DND-41 (cell line): ENCODE data around the gene OVAAL.

Experiments
- ATAC-seq: fragments of 200-7000 bp; cut with Tn5 transposase; 3 replicates; pipeline ENCODE4 v1.9.1; 2021; ENCODE audit warnings: low read depth; ENCODE audit not compliant: insufficient read depth
- DNase-seq: peaks from one replicate; pipeline ENCODE4 v3.0.0-alpha.2; 2020
- H2AFZ ChIP-seq: 2 replicates; pipeline ENCODE4 v1.6.0; 2012; ENCODE audit warnings: low read depth, low read length
- H3K27ac ChIP-seq: 2 replicates; pipeline ENCODE4 v1.5.1; 2012; ENCODE audit warnings: low read length, inconsistent platforms
- H3K27me3 ChIP-seq: fragments of 200-600 bp; sonication (generic); 2 replicates; pipeline ENCODE4 v1.6.0; 2012; ENCODE audit warnings: low read length, mild to moderate bottlenecking, inconsistent platforms; ENCODE audit not compliant: insufficient read depth, poor library complexity
- H3K36me3 ChIP-seq: 2 replicates; pipeline ENCODE4 v1.5.1; 2012; ENCODE audit warnings: low read length, inconsistent platforms; ENCODE audit not compliant: insufficient read depth
- H3K4me1 ChIP-seq: 2 replicates; pipeline ENCODE4 v1.5.1; 2012; ENCODE audit warnings: mild to moderate bottlenecking, low read length; ENCODE audit not compliant: insufficient read depth
- H3K4me2 ChIP-seq: 2 replicates; pipeline ENCODE4 v1.6.0; 2012; ENCODE audit warnings: mild to moderate bottlenecking, moderate library complexity, low read length, inconsistent platforms; ENCODE audit not compliant: insufficient read depth
- H3K4me3 ChIP-seq, 2 experiments: fragments of 200-600 bp in 1 of 2; shearing (Covaris generic) in 1 of 2; 2 replicates each; pipeline ENCODE4 v1.5.1; 2012 to 2016; ENCODE audit warnings: inconsistent platforms in 2 of 2, low read length in 2 of 2, mild to moderate bottlenecking in 2 of 2, low read depth in 1 of 2, moderate library complexity in 1 of 2
- H3K79me2 ChIP-seq: 2 replicates; pipeline ENCODE4 v1.6.0; 2012; ENCODE audit warnings: low read length, inconsistent platforms; ENCODE audit not compliant: insufficient read depth
- H3K9ac ChIP-seq: 2 replicates; pipeline ENCODE4 v1.6.0; 2012; ENCODE audit warnings: low read depth, mild to moderate bottlenecking, inconsistent platforms, low read length, moderate library complexity
- H3K9me3 ChIP-seq: 2 replicates; pipeline ENCODE4 v1.5.1; 2012; ENCODE audit warnings: low read length, moderate library complexity, mild to moderate bottlenecking, inconsistent platforms; ENCODE audit not compliant: insufficient read depth, severe bottlenecking
- H4K20me1 ChIP-seq: 2 replicates; pipeline ENCODE4 v1.6.0; 2012; ENCODE audit warnings: low read length; ENCODE audit not compliant: insufficient read depth
- CTCF ChIP-seq: IDR thresholded peaks from 2 replicates; pipeline ENCODE4 v1.5.1; 2012; ENCODE audit warnings: borderline replicate concordance, low read length, moderate library complexity, mild to moderate bottlenecking; ENCODE audit not compliant: poor library complexity, severe bottlenecking; ENCODE audit errors: extremely low read depth
- EZH2 ChIP-seq: IDR thresholded peaks from 3 replicates; pipeline ENCODE4 v1.6.1; 2012; ENCODE audit warnings: borderline replicate concordance, low read depth, mild to moderate bottlenecking, moderate library complexity, low read length, inconsistent platforms; ENCODE audit not compliant: severe bottlenecking

The OVAAL gene

GRCh38 chr1:180558664-180559063 lies at the start of gene OVAAL:
Gene OVAAL (plus strand): TSS chr1:180558964.
- Histone ChIP-seq H3K36me3 (no peaks in the 10 kb centered on the region), H3K4me2 (no peak within 1 kb of the TSS), H3K4me1 (no peaks in the 10 kb centered on the region), H4K20me1 (no peaks in the 10 kb centered on the region), H2AFZ (no peak within 1 kb of the TSS), H3K9me3 (no peaks in the 10 kb centered on the region), H3K27ac (no peak within 1 kb of the TSS), H3K9ac (no peak within 1 kb of the TSS), H3K27me3 (no peaks in the 10 kb centered on the region), H3K79me2 (no peaks in the 10 kb centered on the region), H3K4me3 (no peak within 1 kb of the TSS)
- TF ChIP-seq CTCF, result no peak
- TF ChIP-seq EZH2, result no peak
- DNase-seq (no peak), ATAC-seq (no peak)

- no peak overlapping the region for H3K27ac ChIP-seq
- H3K4me2 ChIP-seq, result no peak overlapping the region
- no peaks in the 10 kb centered on the region for H3K9me3 ChIP-seq
- TF ChIP-seq EZH2 (no peak), CTCF (no peak)
- DNase-seq (no peak), ATAC-seq (no peak)
- H3K9ac ChIP-seq, result no peak overlapping the region
- H3K79me2 ChIP-seq, result no peaks in the 10 kb centered on the region
- H3K36me3 ChIP-seq, result no peaks in the 10 kb centered on the region
- no peak overlapping the region for H2AFZ ChIP-seq
- peaks cover 5% of the 10 kb centered on the region; the same call in 1 of the 2 replicates for H3K4me1 ChIP-seq
- H3K4me3 ChIP-seq, result no peak overlapping the region
- no peaks in the 10 kb centered on the region for H4K20me1 ChIP-seq
- H3K27me3 ChIP-seq, result no peaks in the 10 kb centered on the region
Measured at GRCh38 chr1:180510882-180511281, 47.9 kb upstream of the OVAAL start.

- no peak overlapping the region for H3K27ac ChIP-seq
- H3K4me1 ChIP-seq, result peaks cover 8% of the 10 kb centered on the region; the same call in 1 of the 2 replicates
- no peak overlapping the region for H3K9ac ChIP-seq
- no peaks in the 10 kb centered on the region for H3K79me2 ChIP-seq
- H3K27me3 ChIP-seq, result no peaks in the 10 kb centered on the region
- H3K4me2 ChIP-seq, result no peak overlapping the region
- DNase-seq (no peak), ATAC-seq (no peak)
- TF ChIP-seq EZH2 (no peak), CTCF (no peak)
- H3K36me3 ChIP-seq, result no peaks in the 10 kb centered on the region
- no peak overlapping the region for H3K4me3 ChIP-seq
- no peaks in the 10 kb centered on the region for H4K20me1 ChIP-seq
- no peaks in the 10 kb centered on the region for H3K9me3 ChIP-seq
- H2AFZ ChIP-seq, result no peak overlapping the region
Measured at GRCh38 chr1:180513531-180513930, 45.2 kb upstream of the OVAAL start.

- H3K36me3 ChIP-seq, result no peaks in the 10 kb centered on the region
- H3K4me3 ChIP-seq, result no peak overlapping the region
- no peak for DNase-seq
- no peak overlapping the region for H3K9ac ChIP-seq
- H2AFZ ChIP-seq, result no peak overlapping the region
- H3K79me2 ChIP-seq, result no peaks in the 10 kb centered on the region
- ATAC-seq, result no peak
- H3K27me3 ChIP-seq, result no peaks in the 10 kb centered on the region
- TF ChIP-seq EZH2, result no peak
- TF ChIP-seq CTCF, result no peak
- H3K9me3 ChIP-seq, result no peaks in the 10 kb centered on the region
- no peak overlapping the region for H3K4me2 ChIP-seq
- peaks cover 8% of the 10 kb centered on the region; the same call in 1 of the 2 replicates for H3K4me1 ChIP-seq
- no peak overlapping the region for H3K27ac ChIP-seq
- no peaks in the 10 kb centered on the region for H4K20me1 ChIP-seq
Measured at GRCh38 chr1:180515364-180515763, 43.4 kb upstream of the OVAAL start.
